Activated T-cell treated with anti-CD3 and anti-CD28 coated beads, Interleukin-2, amount 50 U/mL, for 24 hours (primary cell): ENCODE results near the gene DYSF.
A peak's percentile ranks its signal among the peaks of the same experiment; 100 is the strongest.

Source experiments
- DNase-seq: peaks from one replicate; pipeline ENCODE4 v3.0.0-alpha.2; 2020
- H3K27ac Mint-ChIP-seq: 2 replicates; pipeline ENCODE4 v1.8.0; 2020; ENCODE audit warnings: mild to moderate bottlenecking, mixed read lengths
- H3K27me3 Mint-ChIP-seq: 2 replicates; pipeline ENCODE4 v1.8.0; 2020; ENCODE audit warnings: mixed read lengths
- H3K36me3 Mint-ChIP-seq: 2 replicates; pipeline ENCODE4 v1.8.0; 2020; ENCODE audit warnings: low read depth, mixed read lengths
- H3K4me1 Mint-ChIP-seq: 2 replicates; pipeline ENCODE4 v1.8.0; 2020; ENCODE audit warnings: low read depth, mixed read lengths
- H3K4me3 Mint-ChIP-seq: 2 replicates; pipeline ENCODE4 v1.8.0; 2020; ENCODE audit warnings: mild to moderate bottlenecking, moderate library complexity, mixed read lengths
- H3K9me3 Mint-ChIP-seq: 2 replicates; pipeline ENCODE4 v1.8.0; 2020; ENCODE audit warnings: mixed read lengths

Gene DYSF

GRCh38 chr2:71462056-71462605, 8.8 kb downstream of the DYSF start:
- no peaks in the 10 kb centered on the region for H3K36me3 Mint-ChIP-seq
- H3K4me1 Mint-ChIP-seq: peaks cover 5% of the 10 kb centered on the region
- H3K4me3 Mint-ChIP-seq: no peak overlapping the region
- peaks cover 10% of the 10 kb centered on the region for H3K27me3 Mint-ChIP-seq
- no peak overlapping the region for H3K27ac Mint-ChIP-seq
- peak; percentile 22 for DNase-seq
- H3K9me3 Mint-ChIP-seq: no peaks in the 10 kb centered on the region

GRCh38 chr2:71462641-71463341, 9.4 kb downstream of the DYSF start:
- H3K4me3 Mint-ChIP-seq: no peak overlapping the region
- H3K4me1 Mint-ChIP-seq: peaks cover 7% of the 10 kb centered on the region
- H3K27me3 Mint-ChIP-seq: peaks cover 16% of the 10 kb centered on the region
- DNase-seq: peak; percentile 21
- H3K27ac Mint-ChIP-seq: no peak overlapping the region
- no peaks in the 10 kb centered on the region for H3K9me3 Mint-ChIP-seq
- no peaks in the 10 kb centered on the region for H3K36me3 Mint-ChIP-seq

GRCh38 chr2:71463342-71463654, 9.9 kb downstream of the DYSF start:
- Mint-ChIP-seq H3K36me3 (no peaks in the 10 kb centered on the region), H3K9me3 (no peaks in the 10 kb centered on the region), H3K27ac (no peak overlapping the region), H3K4me1 (peaks cover 7% of the 10 kb centered on the region), H3K4me3 (no peak overlapping the region), H3K27me3 (peaks cover 22% of the 10 kb centered on the region)
- peak; percentile 7 for DNase-seq

GRCh38 chr2:71464389-71464788, 11.0 kb downstream of the DYSF start:
- peak; percentile 19 for DNase-seq
- Mint-ChIP-seq H3K36me3 (no peaks in the 10 kb centered on the region), H3K27ac (no peak overlapping the region), H3K4me3 (no peak overlapping the region), H3K27me3 (peaks cover 32% of the 10 kb centered on the region), H3K4me1 (peaks cover 7% of the 10 kb centered on the region), H3K9me3 (no peaks in the 10 kb centered on the region)

- peaks cover 7% of the 10 kb centered on the region for H3K4me1 Mint-ChIP-seq
- no peaks in the 10 kb centered on the region for H3K9me3 Mint-ChIP-seq
- no peak overlapping the region for H3K4me3 Mint-ChIP-seq
- H3K36me3 Mint-ChIP-seq: no peaks in the 10 kb centered on the region
- H3K27me3 Mint-ChIP-seq: peaks cover 37% of the 10 kb centered on the region
- peak; percentile 26 for DNase-seq
- H3K27ac Mint-ChIP-seq: no peak overlapping the region
Observed at GRCh38 chr2:71465356-71465755, 12.0 kb downstream of the DYSF start.

- no peak overlapping the region for H3K27ac Mint-ChIP-seq
- H3K9me3 Mint-ChIP-seq: no peaks in the 10 kb centered on the region
- H3K27me3 Mint-ChIP-seq: peaks cover 37% of the 10 kb centered on the region
- DNase-seq: no peak
- H3K4me1 Mint-ChIP-seq: peaks cover 7% of the 10 kb centered on the region
- H3K36me3 Mint-ChIP-seq: no peaks in the 10 kb centered on the region
- H3K4me3 Mint-ChIP-seq: no peak overlapping the region
Observed at GRCh38 chr2:71465961-71466300, 12.6 kb downstream of the DYSF start.

GRCh38 chr2:71466301-71467179, 13.2 kb downstream of the DYSF start:
- peak; percentile 38 for DNase-seq
- Mint-ChIP-seq H3K27me3 (peaks cover 37% of the 10 kb centered on the region), H3K9me3 (no peaks in the 10 kb centered on the region), H3K4me3 (peak overlapping the region; percentile 74), H3K27ac (no peak overlapping the region), H3K4me1 (peaks cover 7% of the 10 kb centered on the region), H3K36me3 (no peaks in the 10 kb centered on the region)

GRCh38 chr2:71467180-71467815, 13.9 kb downstream of the DYSF start:
- H3K27ac Mint-ChIP-seq: no peak overlapping the region
- peak overlapping the region; percentile 74 for H3K4me3 Mint-ChIP-seq
- H3K4me1 Mint-ChIP-seq: peaks cover 7% of the 10 kb centered on the region
- no peaks in the 10 kb centered on the region for H3K9me3 Mint-ChIP-seq
- H3K36me3 Mint-ChIP-seq: no peaks in the 10 kb centered on the region
- DNase-seq: peak; percentile 2
- peaks cover 41% of the 10 kb centered on the region for H3K27me3 Mint-ChIP-seq

GRCh38 chr2:71468279-71469015, 15.1 kb downstream of the DYSF start:
- Mint-ChIP-seq H3K4me1 (peaks cover 7% of the 10 kb centered on the region), H3K4me3 (no peak overlapping the region), H3K9me3 (no peaks in the 10 kb centered on the region), H3K36me3 (no peaks in the 10 kb centered on the region), H3K27me3 (peaks cover 39% of the 10 kb centered on the region), H3K27ac (no peak overlapping the region)
- no peak for DNase-seq

GRCh38 chr2:71469403-71470398, 16.3 kb downstream of the DYSF start:
- Mint-ChIP-seq H3K4me1 (peaks cover 7% of the 10 kb centered on the region), H3K4me3 (no peak overlapping the region), H3K27ac (no peak overlapping the region), H3K9me3 (no peaks in the 10 kb centered on the region), H3K27me3 (peaks cover 39% of the 10 kb centered on the region), H3K36me3 (no peaks in the 10 kb centered on the region)
- no peak for DNase-seq

GRCh38 chr2:71471276-71471675, 17.9 kb downstream of the DYSF start:
- H3K27ac Mint-ChIP-seq: no peak overlapping the region
- H3K4me1 Mint-ChIP-seq: peaks cover 7% of the 10 kb centered on the region
- peaks cover 39% of the 10 kb centered on the region for H3K27me3 Mint-ChIP-seq
- H3K9me3 Mint-ChIP-seq: no peaks in the 10 kb centered on the region
- H3K4me3 Mint-ChIP-seq: no peak overlapping the region
- H3K36me3 Mint-ChIP-seq: no peaks in the 10 kb centered on the region
- no peak for DNase-seq

- H3K9me3 Mint-ChIP-seq: no peaks in the 10 kb centered on the region
- H3K4me3 Mint-ChIP-seq: no peak overlapping the region
- peaks cover 3% of the 10 kb centered on the region for H3K4me1 Mint-ChIP-seq
- no peak for DNase-seq
- H3K27me3 Mint-ChIP-seq: peaks cover 35% of the 10 kb centered on the region
- no peak overlapping the region for H3K27ac Mint-ChIP-seq
- no peaks in the 10 kb centered on the region for H3K36me3 Mint-ChIP-seq
Observed at GRCh38 chr2:71472019-71472418, 18.7 kb downstream of the DYSF start.

GRCh38 chr2:71473346-71474031, 20.1 kb downstream of the DYSF start:
- Mint-ChIP-seq H3K36me3 (no peaks in the 10 kb centered on the region), H3K9me3 (no peaks in the 10 kb centered on the region), H3K4me3 (no peak overlapping the region), H3K27ac (no peak overlapping the region), H3K27me3 (peaks cover 21% of the 10 kb centered on the region), H3K4me1 (no peaks in the 10 kb centered on the region)
- DNase-seq: no peak
